Measurements from ENCODE around the gene STXBP2. TPM values are rescaled to one million over a fixed set of nuclear protein-coding genes. Genes with fewer than 3 reads are reported as not detected.

STXBP2 gene
- total RNA-seq, 1 donor from 2014 or later, result 12.7 TPM

DNA sequence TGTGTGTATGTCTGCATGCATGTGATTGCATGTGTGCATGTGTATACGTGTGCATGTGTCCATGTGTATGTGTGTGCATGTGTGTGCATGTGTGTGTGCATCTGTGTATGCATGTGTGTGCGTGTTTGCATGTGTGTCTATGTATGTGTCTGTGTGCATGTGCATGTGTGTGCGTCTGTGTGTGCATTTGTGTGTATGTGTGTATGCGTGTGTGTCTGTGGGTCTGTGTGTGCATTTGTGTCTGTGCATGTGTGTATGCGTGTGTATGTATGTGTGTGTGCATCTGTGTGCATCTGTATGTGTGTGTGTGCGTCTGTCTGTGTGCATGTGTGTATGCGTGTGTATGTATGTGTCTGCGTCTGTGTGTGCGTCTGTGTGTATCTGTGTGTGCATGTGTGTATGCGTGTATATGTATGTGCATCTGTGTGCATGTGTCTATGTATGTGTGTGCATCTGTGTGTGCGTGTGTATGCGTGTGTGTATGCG is 3.0 kb downstream of the STXBP2 start:
- H4K20me1 ChIP-seq (ENCODE audit: low read depth), result no peaks in the 10 kb centered on the region
- Mint-ChIP-seq H3K27me3 (ENCODE audit: insufficient read depth, low read depth) (peaks cover 19% of the 10 kb centered on the region), H3K9me3 (peaks cover 2% of the 10 kb centered on the region), H3K27ac (no peak overlapping the region), H3K36me3 (no peaks in the 10 kb centered on the region), H3K4me3 (peak overlapping the region; percentile 2), H3K4me1 (no peaks in the 10 kb centered on the region)
- no peak overlapping the region for H3K9ac ChIP-seq
- H2AFZ ChIP-seq (replicated peaks), result no peak overlapping the region
- DNase-seq (ENCODE audit: low spot score), result no peak
- no peak overlapping the region for H3K4me3 ChIP-seq
- H3K27ac ChIP-seq, result no peak overlapping the region
- H3K4me1 ChIP-seq, result no peaks in the 10 kb centered on the region
- H3K36me3 ChIP-seq, result no peaks in the 10 kb centered on the region
- H3K4me2 ChIP-seq, result no peak overlapping the region
- H3K27me3 ChIP-seq, result peaks cover 19% of the 10 kb centered on the region
- peaks cover 22% of the 10 kb centered on the region for H3F3A ChIP-seq (ENCODE audit: low read depth)
- H3K9me3 ChIP-seq (ENCODE audit: low read depth), result no peaks in the 10 kb centered on the region
- TF ChIP-seq EZH2 (IDR thresholded peaks at IDR 0.05) (no peak), EZH2phosphoT487 (IDR thresholded peaks at IDR 0.05) (no peak)
- TF ChIP-seq, protein P1, sequence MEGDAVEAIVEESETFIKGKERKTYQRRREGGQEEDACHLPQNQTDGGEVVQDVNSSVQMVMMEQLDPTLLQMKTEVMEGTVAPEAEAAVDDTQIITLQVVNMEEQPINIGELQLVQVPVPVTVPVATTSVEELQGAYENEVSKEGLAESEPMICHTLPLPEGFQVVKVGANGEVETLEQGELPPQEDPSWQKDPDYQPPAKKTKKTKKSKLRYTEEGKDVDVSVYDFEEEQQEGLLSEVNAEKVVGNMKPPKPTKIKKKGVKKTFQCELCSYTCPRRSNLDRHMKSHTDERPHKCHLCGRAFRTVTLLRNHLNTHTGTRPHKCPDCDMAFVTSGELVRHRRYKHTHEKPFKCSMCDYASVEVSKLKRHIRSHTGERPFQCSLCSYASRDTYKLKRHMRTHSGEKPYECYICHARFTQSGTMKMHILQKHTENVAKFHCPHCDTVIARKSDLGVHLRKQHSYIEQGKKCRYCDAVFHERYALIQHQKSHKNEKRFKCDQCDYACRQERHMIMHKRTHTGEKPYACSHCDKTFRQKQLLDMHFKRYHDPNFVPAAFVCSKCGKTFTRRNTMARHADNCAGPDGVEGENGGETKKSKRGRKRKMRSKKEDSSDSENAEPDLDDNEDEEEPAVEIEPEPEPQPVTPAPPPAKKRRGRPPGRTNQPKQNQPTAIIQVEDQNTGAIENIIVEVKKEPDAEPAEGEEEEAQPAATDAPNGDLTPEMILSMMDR (IDR thresholded peaks at IDR 0.05), result no peak
- H3K79me2 ChIP-seq (ENCODE audit: low read depth), result no peaks in the 10 kb centered on the region

GRCh38 chr19:7640803-7641202 is 3.9 kb downstream of the STXBP2 start:
- H3K9ac ChIP-seq, result no peak overlapping the region
- no peaks in the 10 kb centered on the region for H3K79me2 ChIP-seq (ENCODE audit: low read depth)
- no peak for DNase-seq (ENCODE audit: low spot score)
- no peak overlapping the region for H3K27ac ChIP-seq
- no peaks in the 10 kb centered on the region for H3K36me3 ChIP-seq
- H3K4me2 ChIP-seq, result no peak overlapping the region
- Mint-ChIP-seq H3K4me3 (no peak overlapping the region), H3K36me3 (no peaks in the 10 kb centered on the region), H3K4me1 (no peaks in the 10 kb centered on the region), H3K9me3 (peaks cover 2% of the 10 kb centered on the region), H3K27me3 (ENCODE audit: insufficient read depth, low read depth) (peaks cover 17% of the 10 kb centered on the region), H3K27ac (no peak overlapping the region)
- no peak overlapping the region for H2AFZ ChIP-seq (replicated peaks)
- TF ChIP-seq EZH2phosphoT487 (IDR thresholded peaks at IDR 0.05) (no peak), EZH2 (IDR thresholded peaks at IDR 0.05) (no peak)
- TF ChIP-seq, protein P1 (IDR thresholded peaks at IDR 0.05), result no peak
- no peaks in the 10 kb centered on the region for H4K20me1 ChIP-seq (ENCODE audit: low read depth)
- peaks cover 10% of the 10 kb centered on the region for H3K27me3 ChIP-seq
- no peaks in the 10 kb centered on the region for H3K4me1 ChIP-seq
- H3F3A ChIP-seq (ENCODE audit: low read depth), result peaks cover 17% of the 10 kb centered on the region
- no peak overlapping the region for H3K4me3 ChIP-seq
- H3K9me3 ChIP-seq (ENCODE audit: low read depth), result no peaks in the 10 kb centered on the region

DNA sequence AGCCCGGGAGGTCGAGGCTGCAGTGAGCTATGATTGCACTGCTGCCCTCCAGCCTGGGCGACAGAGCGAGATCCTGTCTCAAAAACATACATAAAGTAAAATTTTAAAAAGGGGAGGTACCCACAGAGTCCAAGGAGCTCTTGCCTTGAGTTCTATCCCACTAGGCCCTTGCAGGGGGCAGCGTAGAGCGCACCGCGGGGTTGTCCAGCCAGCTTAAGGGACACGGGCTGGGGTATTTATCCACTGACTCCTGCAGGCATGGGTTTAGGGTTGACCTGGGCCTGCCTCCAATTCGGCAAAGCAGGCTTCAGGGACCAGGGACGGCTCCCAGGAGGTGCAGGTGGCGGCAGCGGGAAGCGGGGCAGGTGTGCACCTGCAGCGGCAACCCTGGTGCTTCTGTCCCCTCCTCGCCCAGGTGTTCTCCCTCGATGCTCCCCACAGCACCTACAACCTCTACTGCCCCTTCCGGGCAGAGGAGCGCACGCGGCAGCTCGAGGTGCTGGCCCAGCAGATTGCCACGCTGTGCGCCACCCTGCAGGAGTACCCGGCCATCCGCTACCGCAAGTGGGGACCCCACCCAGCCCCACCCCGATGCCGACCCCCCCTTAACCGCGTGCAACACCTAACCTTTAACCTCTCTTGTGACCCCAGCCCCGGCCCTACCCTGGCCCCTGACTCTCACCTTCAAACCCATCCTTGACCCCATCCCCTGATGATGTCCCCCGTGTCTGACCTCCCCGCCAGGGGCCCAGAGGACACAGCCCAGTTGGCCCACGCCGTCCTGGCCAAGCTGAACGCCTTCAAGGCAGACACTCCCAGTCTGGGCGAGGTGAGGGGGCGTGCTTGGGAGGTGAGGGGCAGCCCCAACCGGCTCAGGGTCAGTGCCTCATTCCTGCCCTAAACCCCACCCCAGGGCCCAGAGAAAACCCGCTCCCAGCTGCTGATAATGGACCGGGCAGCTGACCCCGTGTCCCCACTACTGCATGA is 4.7 kb downstream of the STXBP2 start:
- H3K4me3 Mint-ChIP-seq, result no peak overlapping the region
- H3K9me3 ChIP-seq (ENCODE audit: low read depth), result no peaks in the 10 kb centered on the region
- peaks cover 2% of the 10 kb centered on the region for H3K27me3 ChIP-seq
- H3K4me1 ChIP-seq, result no peaks in the 10 kb centered on the region
- no peak overlapping the region for H3K27ac Mint-ChIP-seq
- peak; percentile 26 for DNase-seq (ENCODE audit: low spot score)
- no peaks in the 10 kb centered on the region for H3K36me3 Mint-ChIP-seq
- no peak overlapping the region for H3K4me3 ChIP-seq
- H3K9me3 Mint-ChIP-seq, result peaks cover 2% of the 10 kb centered on the region
- H3K4me2 ChIP-seq, result no peak overlapping the region
- no peak overlapping the region for H3K27ac ChIP-seq
- no peaks in the 10 kb centered on the region for H3K36me3 ChIP-seq
- TF ChIP-seq, protein P1 (IDR thresholded peaks at IDR 0.05), result peak; percentile 38
- TF ChIP-seq EZH2phosphoT487 (IDR thresholded peaks at IDR 0.05), result no peak
- no peaks in the 10 kb centered on the region for H3K79me2 ChIP-seq (ENCODE audit: low read depth)
- H2AFZ ChIP-seq (replicated peaks), result no peak overlapping the region
- peaks cover 11% of the 10 kb centered on the region for H3F3A ChIP-seq (ENCODE audit: low read depth)
- no peaks in the 10 kb centered on the region for H4K20me1 ChIP-seq (ENCODE audit: low read depth)
- H3K4me1 Mint-ChIP-seq, result no peaks in the 10 kb centered on the region
- no peak overlapping the region for H3K9ac ChIP-seq
- H3K27me3 Mint-ChIP-seq (ENCODE audit: insufficient read depth, low read depth), result peaks cover 9% of the 10 kb centered on the region
